GM13977 (cell line): Measurements from ENCODE around the gene PIF1.

Source experiments
- DNase-seq: peaks from one replicate; pipeline ENCODE4 v3.0.0; 2012; ENCODE audit warnings: low spot score
- CTCF ChIP-seq: IDR thresholded peaks from 2 replicates; pipeline ENCODE4 v1.5.1; 2012; ENCODE audit warnings: mild to moderate bottlenecking, control low read depth; ENCODE audit not compliant: insufficient read depth; ENCODE audit errors: extremely low read depth, missing control alignments
- in situ Hi-C: fragments of 300-500 bp; cut with MboI; formaldehyde crosslinking; loops from one replicate; pipeline ENCODE4 v1.12.0; 2022; ENCODE audit warnings: low sequenced_read_pairs, low pct_unique_long_range_greater_than_20kb, mixed read lengths, inconsistent platforms; ENCODE audit not compliant: unreplicated experiment

PIF1 gene

GRCh38 chr15:64791401-64791800, 34.0 kb downstream of the PIF1 start:
- in situ Hi-C loops, result no loop called here
- TF ChIP-seq CTCF, result no peak
- no peak for DNase-seq

- no peak for TF ChIP-seq CTCF
- in situ Hi-C loops, result no loop called here
- DNase-seq, result no peak
These were observed 41.7 kb downstream of the PIF1 start for GRCh38 chr15:64783796-64784195.

- no peak for DNase-seq
- in situ Hi-C loops, result no loop called here
- no peak for TF ChIP-seq CTCF
These were observed 42.7 kb downstream of the PIF1 start for GRCh38 chr15:64782751-64783150.

- no peak for TF ChIP-seq CTCF
- no peak for DNase-seq
- in situ Hi-C loops, result no loop called here
These were observed 44.1 kb downstream of the PIF1 start for GRCh38 chr15:64781299-64781698.

GRCh38 chr15:64780600-64781156, 44.8 kb downstream of the PIF1 start:
- DNase-seq, result no peak
- in situ Hi-C loops, result no loop called here
- no peak for TF ChIP-seq CTCF

GRCh38 chr15:64779630-64780029, 45.8 kb downstream of the PIF1 start:
- DNase-seq, result no peak
- in situ Hi-C loops, result no loop called here
- TF ChIP-seq CTCF, result no peak

GRCh38 chr15:64779024-64779423, 46.4 kb downstream of the PIF1 start:
- in situ Hi-C loops, result no loop called here
- no peak for TF ChIP-seq CTCF

More at GRCh38 chr15:64779024-64779423, 46.4 kb downstream of the PIF1 start:
- DNase-seq, result no peak
